HG03159 (cell line): Measurements from ENCODE around the gene SAMD4A.
A peak's percentile ranks its signal among the peaks of the same experiment; 100 is the strongest.
"Not testable (repeated sequence)": the region's sequence is repeated elsewhere in the genome, so short reads cannot be mapped to it uniquely, and the experiment has no call there.

Experiments
- ATAC-seq: cut with Tn5 transposase; IDR thresholded peaks from one replicate; pipeline ENCODE4 v1.9.1; 2021; ENCODE audit warnings: mild to moderate bottlenecking, moderate library complexity; ENCODE audit not compliant: unreplicated experiment

SAMD4A gene

DNA sequence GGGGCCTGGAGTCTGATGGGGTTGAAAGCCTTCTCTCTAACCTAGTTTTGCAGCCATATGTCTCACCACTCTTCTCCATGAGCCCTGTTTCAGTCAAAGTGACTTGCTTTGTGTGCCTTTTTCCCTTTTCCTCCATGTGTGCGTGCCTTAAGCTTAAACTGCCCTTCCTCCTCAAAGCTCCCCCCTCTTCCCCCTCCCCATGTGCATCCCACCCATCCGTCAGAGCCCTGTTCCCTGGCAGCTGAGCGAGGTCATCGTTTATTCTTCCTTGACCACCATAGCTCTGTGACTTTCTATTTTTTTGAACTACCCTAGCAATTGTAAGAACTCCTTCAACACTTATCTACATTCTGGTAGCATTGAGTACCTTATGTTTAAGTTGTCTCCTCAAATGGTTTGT lies 24.9 kb downstream of the SAMD4A start:
- ATAC-seq, result no peak

DNA sequence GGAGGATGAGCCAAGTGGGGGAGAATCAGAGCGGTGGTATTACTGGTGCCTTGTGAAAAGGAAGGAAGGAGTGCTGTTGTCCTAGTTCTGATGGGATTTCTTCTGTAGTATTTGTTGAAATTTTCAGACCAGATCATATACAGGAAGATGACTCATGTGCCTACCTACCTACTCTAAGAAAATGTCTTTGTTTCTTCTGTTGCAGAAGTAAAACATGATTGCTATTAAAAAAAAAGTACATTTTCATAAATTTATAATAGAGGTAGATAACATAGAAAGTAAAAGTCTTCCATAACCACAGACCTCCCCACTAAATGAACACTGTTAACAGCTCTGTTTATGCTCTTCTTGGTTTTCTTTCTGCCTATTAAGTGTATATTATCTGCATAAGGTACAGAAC lies 26.9 kb downstream of the SAMD4A start:
- no peak for ATAC-seq

- no peak for ATAC-seq
Observed at GRCh38 chr14:54594537-54594936, 27.6 kb downstream of the SAMD4A start.

GRCh38 chr14:54597795-54598443 lies 31.0 kb downstream of the SAMD4A start:
- ATAC-seq, result no peak

DNA sequence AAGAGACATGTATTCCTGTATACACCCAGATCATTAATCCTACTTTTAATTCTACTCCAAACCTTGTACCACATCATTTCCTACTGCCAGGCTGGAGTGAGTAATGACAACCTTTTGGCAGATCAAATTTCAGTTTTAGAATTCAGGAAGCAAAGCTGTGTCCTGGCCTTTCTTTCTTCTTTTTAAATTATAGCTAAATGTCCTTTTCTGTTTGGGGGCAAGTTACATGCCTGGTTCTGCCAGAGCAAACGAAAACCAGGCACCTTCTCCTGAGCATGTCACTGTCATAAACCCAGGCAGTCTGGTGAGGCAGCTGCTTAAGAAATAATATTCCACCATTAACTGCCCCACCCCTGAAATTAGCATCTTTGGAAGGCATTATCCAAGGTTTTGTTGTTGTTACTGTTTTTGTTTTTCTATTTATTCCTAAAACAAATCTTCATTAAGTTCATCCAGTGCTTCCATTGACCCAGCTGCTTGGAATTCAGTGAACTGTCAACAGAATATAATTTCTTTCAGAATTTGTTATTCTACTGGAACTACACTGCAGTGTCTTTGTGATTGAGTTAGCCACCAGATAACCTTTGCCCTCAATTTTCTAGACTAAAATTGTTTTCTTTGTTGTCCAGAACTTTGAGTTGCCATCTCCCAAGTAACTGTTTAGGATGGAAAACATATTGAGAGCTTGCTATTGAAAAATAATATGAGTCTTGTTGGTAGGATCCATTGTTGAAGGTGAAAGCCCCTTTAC lies 33.2 kb downstream of the SAMD4A start:
- no peak for ATAC-seq

GRCh38 chr14:54600717-54601109 lies 33.8 kb downstream of the SAMD4A start:
- ATAC-seq, result no peak

DNA sequence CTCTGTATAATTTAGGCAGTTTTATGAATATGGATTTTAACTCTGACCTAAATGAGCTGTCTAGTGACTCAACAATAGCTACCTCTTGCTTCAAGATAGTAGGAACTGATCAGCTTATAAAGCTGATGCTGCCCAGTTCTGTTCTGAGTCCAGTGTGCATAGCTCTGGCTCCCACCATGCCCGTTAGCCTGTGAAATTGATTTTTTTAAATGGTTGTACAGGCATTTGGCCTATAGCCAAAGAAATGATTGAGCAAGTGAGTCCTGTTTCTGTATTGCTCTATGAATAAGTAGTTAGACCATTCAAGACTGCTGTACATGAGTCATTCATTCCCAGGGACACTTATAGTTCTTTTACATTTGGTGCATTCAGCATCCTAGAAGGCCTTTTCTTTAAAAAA lies 36.4 kb downstream of the SAMD4A start:
- no peak for ATAC-seq

DNA sequence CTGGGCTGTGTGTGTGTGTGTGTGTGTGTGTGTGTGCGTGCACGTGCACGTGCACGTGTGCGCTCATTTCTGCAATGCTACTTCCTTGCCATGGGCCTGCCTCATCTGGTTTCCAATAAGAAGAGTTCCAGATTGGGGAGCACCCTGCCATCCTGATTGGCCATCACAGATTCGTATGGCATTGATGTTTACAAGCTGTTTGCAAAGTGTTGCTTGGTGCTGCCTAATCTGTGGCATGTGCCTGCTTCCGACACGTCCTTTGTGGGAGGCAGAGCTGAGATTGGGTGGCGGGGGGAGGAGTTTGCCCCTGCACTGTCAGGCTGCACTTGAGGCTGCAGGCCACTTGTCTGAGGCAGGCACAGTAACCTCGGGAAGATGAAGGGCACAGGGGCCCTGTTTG lies 39.2 kb downstream of the SAMD4A start:
- no peak for ATAC-seq

DNA sequence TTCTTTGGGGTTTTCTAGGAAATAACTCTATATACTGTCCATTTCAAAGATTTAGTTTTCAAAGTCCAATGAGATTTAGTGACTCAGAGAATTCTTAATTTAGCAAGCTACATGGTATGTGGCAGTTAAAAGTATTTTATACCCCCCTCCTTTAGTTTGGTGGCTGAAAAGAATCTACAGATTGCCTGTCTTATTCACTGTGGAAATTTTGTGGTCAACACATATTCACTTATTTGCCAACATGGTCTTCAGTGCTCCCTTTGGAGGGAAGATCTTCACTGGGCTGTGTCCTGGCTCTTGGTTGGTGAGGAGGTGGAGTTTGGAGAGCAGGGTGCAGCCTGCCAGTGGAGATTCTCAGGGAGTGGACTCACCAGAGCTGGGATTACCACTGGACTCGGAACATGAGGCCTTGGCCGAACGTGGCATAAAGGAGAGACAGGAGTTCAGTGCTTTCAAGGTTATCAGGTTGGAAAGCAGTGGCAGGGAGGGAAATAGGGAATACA lies 39.8 kb downstream of the SAMD4A start:
- ATAC-seq, result no peak

DNA sequence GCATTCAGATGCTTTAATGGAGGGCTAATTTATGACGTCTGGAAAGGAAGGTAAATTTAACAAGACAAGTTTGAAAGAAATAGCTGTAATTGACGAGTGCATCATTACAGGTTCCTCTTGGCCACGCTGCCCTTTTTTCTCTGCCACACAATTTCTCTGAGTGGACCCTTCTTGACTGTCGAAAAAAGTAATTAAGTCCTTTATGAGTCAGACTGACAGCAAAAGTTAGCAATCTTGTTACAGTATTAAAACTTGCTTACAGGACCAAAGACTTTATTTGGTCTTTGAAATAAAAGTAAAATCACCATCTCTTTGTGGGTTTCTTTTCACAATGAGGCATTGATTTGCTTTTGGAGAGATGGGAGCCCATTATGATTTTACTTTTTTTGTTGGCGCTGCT lies 42.6 kb downstream of the SAMD4A start:
- ATAC-seq, result no peak

- no peak for ATAC-seq
Observed at GRCh38 chr14:54610051-54610977, 43.4 kb downstream of the SAMD4A start.

- no peak for ATAC-seq
Observed at GRCh38 chr14:54614296-54614695, 47.4 kb downstream of the SAMD4A start.

- ATAC-seq, result no peak
Observed at GRCh38 chr14:54617467-54617866, 50.5 kb downstream of the SAMD4A start.

- ATAC-seq, result no peak
Observed at GRCh38 chr14:54621686-54622085, 54.8 kb downstream of the SAMD4A start.

- ATAC-seq, result no peak
Observed at GRCh38 chr14:54622192-54622958, 55.4 kb downstream of the SAMD4A start.

DNA sequence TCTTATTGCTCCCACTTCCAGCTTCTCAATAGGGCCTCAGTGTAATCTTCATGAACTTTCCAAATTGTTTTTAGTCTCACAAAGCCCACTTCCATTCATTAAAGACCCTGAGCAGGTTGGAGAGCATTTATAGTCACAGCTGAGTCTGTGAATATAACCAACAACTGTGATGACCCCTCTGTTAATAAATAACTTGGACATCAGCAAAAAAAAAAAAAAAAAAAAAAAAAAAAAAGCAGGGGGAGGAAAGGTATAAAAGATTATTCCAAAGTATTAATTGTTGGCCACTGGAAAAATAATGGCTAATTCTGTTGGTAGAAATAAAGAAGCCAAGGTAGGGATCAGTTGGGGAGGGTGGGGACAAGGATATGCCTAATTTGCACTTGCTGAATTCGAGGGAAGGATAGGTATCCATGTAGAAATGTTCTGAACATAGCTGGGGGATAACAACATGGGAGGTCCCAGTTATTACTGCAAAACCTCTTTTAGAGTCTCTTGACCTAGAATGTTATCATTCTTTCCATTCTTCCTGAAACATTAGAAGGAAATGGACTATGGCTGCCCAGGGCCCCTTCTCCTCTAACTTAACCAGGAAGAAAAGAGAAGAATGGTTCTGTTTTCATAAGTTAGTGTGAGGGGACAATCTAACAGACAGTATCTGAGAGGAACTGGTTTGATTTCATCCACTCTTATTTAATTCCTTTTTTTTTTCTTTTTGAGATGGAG lies 56.5 kb downstream of the SAMD4A start:
- no peak for ATAC-seq

DNA sequence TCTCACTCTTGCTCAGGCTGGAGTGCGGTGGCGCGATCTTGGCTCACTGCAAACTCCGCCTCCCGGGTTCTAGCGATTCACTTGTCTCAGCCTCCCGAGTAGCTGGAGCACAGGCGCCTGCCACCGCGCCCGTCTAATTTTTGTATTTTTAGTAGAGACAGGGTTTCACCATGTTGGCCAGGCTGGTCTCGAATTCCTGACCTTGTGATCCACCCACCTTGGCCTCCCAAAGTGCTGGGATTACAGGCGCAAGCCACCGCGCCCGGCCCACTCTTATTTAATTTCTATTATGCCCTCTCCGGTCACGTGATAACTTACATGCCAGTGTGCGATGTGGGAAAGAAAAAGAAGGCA lies 57.1 kb downstream of the SAMD4A start:
- ATAC-seq, result not testable (repeated sequence)

DNA sequence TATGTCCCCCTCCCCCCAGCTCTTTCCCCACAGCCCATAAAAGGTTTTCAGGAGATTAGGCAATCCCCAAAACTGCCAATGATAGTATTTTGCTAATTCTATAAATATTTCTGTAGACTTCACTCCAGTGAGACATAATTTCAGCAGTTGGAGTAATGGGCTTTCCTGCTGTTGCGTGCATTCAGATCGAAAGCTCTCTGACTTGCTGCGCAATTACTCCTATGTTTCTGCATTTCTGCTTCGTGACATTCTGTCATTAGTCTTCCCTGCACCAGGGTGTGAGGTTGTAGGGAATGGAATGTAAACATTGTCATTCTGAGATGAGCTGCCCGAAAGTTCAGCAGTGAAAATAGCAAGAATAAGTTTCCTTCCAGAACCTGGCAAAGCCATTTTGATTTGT lies 58.2 kb downstream of the SAMD4A start:
- no peak for ATAC-seq

- peak; percentile 5 for ATAC-seq
Observed at GRCh38 chr14:54627219-54627539, 60.3 kb downstream of the SAMD4A start.
